K562 (cell line): Measurements from ENCODE around the gene SLC6A8. TPM values are rescaled to one million over a fixed set of nuclear protein-coding genes. Genes with fewer than 3 reads are reported as not detected.

ENCODE experiments used
- ATF3 ChIP-seq, 2 experiments: fragments of 450-650 bp in 1 of 2; sonication (generic) in 1 of 2; formaldehyde crosslinking in 1 of 2; IDR thresholded peaks in 1 of 2; conservative IDR thresholded peaks in 1 of 2; 2 replicates each; pipeline versions ENCODE4 v1.6.1 to v1.8.1; 2016 to 2023; ENCODE audit warnings: mild to moderate bottlenecking in 2 of 2, moderate library complexity in 2 of 2, inconsistent platforms in 1 of 2, missing genetic modification reagents in 1 of 2
- BRCA1 ChIP-seq, 2 experiments: fragments of 450-650 bp in 1 of 2; sonication (generic) in 1 of 2; formaldehyde crosslinking in 1 of 2; IDR thresholded peaks; 2 replicates each; pipeline versions ENCODE4 v1.5.0 to v1.6.1; 2017 to 2020; ENCODE audit warnings: mild to moderate bottlenecking in 1 of 2, missing genetic modification reagents in 1 of 2
- CAMTA2 ChIP-seq: fragments of 250-450 bp; sonication (Bioruptor Pico); conservative IDR thresholded peaks from 2 replicates; pipeline ENCODE4 v1.5.1; 2022
- CC2D1A ChIP-seq: fragments of 450-650 bp; IDR thresholded peaks from 2 replicates; pipeline ENCODE4 v1.6.1; 2017; ENCODE audit warnings: mild to moderate bottlenecking
- DPF2 ChIP-seq: fragments of 450-650 bp; IDR thresholded peaks from 2 replicates; pipeline ENCODE4 v1.6.1; 2016
- GABPB2 ChIP-seq: fragments of 250-450 bp; sonication (Bioruptor Pico); conservative IDR thresholded peaks from 2 replicates; pipeline ENCODE4 v1.5.1; 2021; ENCODE audit warnings: mild to moderate bottlenecking
- HDAC2 ChIP-seq: fragments of 450-650 bp; IDR thresholded peaks from 2 replicates; pipeline ENCODE4 v1.6.1; 2016; ENCODE audit warnings: mild to moderate bottlenecking
- KLF16 ChIP-seq: IDR thresholded peaks from 2 replicates; pipeline ENCODE4 v1.6.1; 2016; ENCODE audit warnings: antibody characterized with exemption
- MEF2A ChIP-seq: IDR thresholded peaks from 2 replicates; pipeline ENCODE4 v1.6.1; 2011; ENCODE audit warnings: low read depth, mild to moderate bottlenecking, low read length, moderate library complexity; ENCODE audit not compliant: control insufficient read depth
- PHF8 ChIP-seq: fragments of 200-600 bp; sonication (generic); IDR thresholded peaks from 2 replicates; pipeline ENCODE4 v1.6.1; 2012; ENCODE audit warnings: mixed run types, mild to moderate bottlenecking, inconsistent platforms, low read length, moderate library complexity, borderline replicate concordance
- POLR2A ChIP-seq: fragments of 450-650 bp; conservative IDR thresholded peaks from 2 replicates; pipeline ENCODE4 v1.6.1; 2016
- POLR2G ChIP-seq: fragments of 200-400 bp; formaldehyde crosslinking; IDR thresholded peaks from 2 replicates; pipeline ENCODE4 v1.6.1; 2017; ENCODE audit warnings: low read depth, mild to moderate bottlenecking, antibody characterized with exemption, low read length, moderate library complexity
- PTRF ChIP-seq: fragments of 450-650 bp; IDR thresholded peaks from 2 replicates; pipeline ENCODE4 v1.6.1; 2016; ENCODE audit warnings: mild to moderate bottlenecking, missing genetic modification characterization, missing compliant biosample characterization
- SAP30 ChIP-seq: fragments of 200-600 bp; sonication (generic); IDR thresholded peaks from 2 replicates; pipeline ENCODE4 v1.6.1; 2012; ENCODE audit warnings: borderline replicate concordance, low read depth, mild to moderate bottlenecking, moderate library complexity, low read length, control low read depth, inconsistent platforms; ENCODE audit not compliant: insufficient read depth, poor library complexity, severe bottlenecking
- SMC3 ChIP-seq: conservative IDR thresholded peaks from 2 replicates; pipeline ENCODE4 v1.6.1; 2011; ENCODE audit warnings: low read depth, low read length, improper control_type of control experiment; ENCODE audit not compliant: insufficient read depth
- SNRNP70 ChIP-seq: fragments of 200-400 bp; formaldehyde crosslinking; optimal IDR thresholded peaks from 2 replicates; pipeline ENCODE3; 2017; ENCODE audit warnings: low read depth, low read length
- TAL1 ChIP-seq: fragments of 450-650 bp; IDR thresholded peaks from 2 replicates; pipeline ENCODE4 v1.6.1; 2016; ENCODE audit warnings: mild to moderate bottlenecking
- TGIF2 ChIP-seq: sonication (generic); formaldehyde crosslinking; IDR thresholded peaks from 2 replicates; pipeline ENCODE4 v1.8.1; 2022; ENCODE audit warnings: mild to moderate bottlenecking, missing genetic modification reagents, moderate library complexity
- ZFX ChIP-seq: sonication (generic); formaldehyde crosslinking; IDR thresholded peaks from 2 replicates; pipeline ENCODE4 v1.8.0; 2022; ENCODE audit warnings: mild to moderate bottlenecking, missing genetic modification reagents, moderate library complexity
- ZMIZ1 ChIP-seq, 2 experiments: fragments of 150-350 bp in 1 of 2; IDR thresholded peaks; 2 replicates each; pipeline ENCODE4 v1.6.1; 2012 to 2016; ENCODE audit warnings: low read depth in 2 of 2, low read length in 2 of 2, mild to moderate bottlenecking in 1 of 2, moderate library complexity in 1 of 2
- ZNF121 ChIP-seq: sonication (generic); formaldehyde crosslinking; conservative IDR thresholded peaks from 2 replicates; pipeline ENCODE4 v1.8.0; 2022; ENCODE audit warnings: missing genetic modification reagents
- ZNF197 ChIP-seq: fragments of 200-800 bp; sonication (Bioruptor generic); IDR thresholded peaks from 2 replicates; pipeline ENCODE4 v1.6.1; 2016; ENCODE audit warnings: low read depth, missing genetic modification characterization, missing compliant biosample characterization
- ZNF444 ChIP-seq: fragments of 250-450 bp; sonication (Bioruptor Pico); IDR thresholded peaks from 2 replicates; pipeline ENCODE4 v1.4.0; 2020; ENCODE audit warnings: mild to moderate bottlenecking, moderate library complexity
- ZNF511 ChIP-seq: sonication (generic); formaldehyde crosslinking; IDR thresholded peaks from 2 replicates; pipeline ENCODE4 v1.8.0; 2022; ENCODE audit warnings: mild to moderate bottlenecking, missing genetic modification reagents
- ZNF586 ChIP-seq: fragments of 450-650 bp; formaldehyde crosslinking; conservative IDR thresholded peaks from 2 replicates; pipeline ENCODE4 v1.4.0; 2020; ENCODE audit warnings: mild to moderate bottlenecking, moderate library complexity
- polyA plus RNA-seq, 8 experiments: library from polyadenylated mRNA; depleted of rRNA in 4 of 8; stranded (reverse) in 5 of 8; unstranded in 3 of 8; fragments of >200 nt; fragmentation: Nextera tagmentation in 2 of 8; fragmentation: Illumina TruSeq in 1 of 8; extraction: Ambion mirVana in 2 of 8; extraction: Trizol in 1 of 8; gene quantifications; 2 replicates each; pipeline versions ENCODE4 v1.2.1 to v1.2.3, GENCODE V29; 2011 to 2014; ENCODE audit warnings: inconsistent platforms in 1 of 8, missing spikeins in 1 of 8
- total RNA-seq, 7 experiments: library from RNA; depleted of rRNA in 6 of 7; stranded (reverse); fragments of >200 nt in 6 of 7; fragmentation: Illumina TruSeq in 2 of 7; extraction: Trizol in 2 of 7; gene quantifications; 2 replicates each; pipeline versions ENCODE4 v1.2.1 to v1.2.3, GENCODE V29; 2011 to 2021; ENCODE audit warnings: low replicate concordance in 1 of 7
- TF ChIP-seq, protein P1 (sequence below): fragments of 250-450 bp; sonication (Bioruptor Pico); IDR thresholded peaks from 2 replicates; pipeline ENCODE4 v1.5.0; 2021

SLC6A8 gene
- total and polyA plus RNA-seq, 9 of the 15 experiments (the other 6 are each of a cell fraction or from before 2014, with no cell fraction given): 0.68 to 144 (median 34.3) TPM

DNA sequence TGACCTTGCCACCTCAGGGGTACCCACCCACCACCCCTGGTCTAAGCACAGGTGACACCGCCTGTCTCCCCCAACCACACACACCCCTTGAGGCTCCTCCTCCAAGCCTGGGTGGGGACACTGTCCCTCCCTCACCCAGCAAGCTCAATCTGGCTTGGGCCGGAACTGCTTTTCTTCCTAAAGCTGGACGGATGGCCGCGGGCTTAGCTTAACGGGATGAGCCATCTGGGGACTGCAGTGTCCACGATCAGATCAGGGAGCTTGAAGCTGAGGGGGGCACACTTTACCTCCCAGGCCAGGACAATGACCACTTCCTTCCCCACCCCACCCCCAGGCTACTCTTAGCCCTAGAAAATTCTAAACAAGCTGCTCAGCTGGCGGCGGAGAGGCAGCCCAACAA, 1.0 kb upstream of the SLC6A8 start (continued):
- TF ChIP-seq PTRF (tag): no peak
- TF ChIP-seq TAL1: peak; percentile 11; the same call in 1 of the 2 replicates
- no peak for TF ChIP-seq DPF2
- TF ChIP-seq ZNF121 (CRISPR knock-in tag): no peak
- peak; percentile 37; the same call in 1 of the 2 replicates for TF ChIP-seq ZFX
- TF ChIP-seq HDAC2: no peak
- TF ChIP-seq ZNF197 (CRISPR knock-in tag): no peak
- no peak for TF ChIP-seq ZNF586 (CRISPR knock-in tag)
- TF ChIP-seq POLR2A: peak; percentile 26; the same call in 1 of the 2 replicates
- TF ChIP-seq POLR2G: peak; percentile 40; the same call in 1 of the 2 replicates
- TF ChIP-seq ATF3 (IDR thresholded peaks at IDR 0.05): no peak
- no peak for TF ChIP-seq ATF3 (CRISPR knock-in tag; conservative IDR thresholded peaks at IDR 0.05)
- TF ChIP-seq TGIF2 (CRISPR knock-in tag): no peak
- TF ChIP-seq ZNF511 (CRISPR knock-in tag): no peak
- peak; percentile 95 for TF ChIP-seq KLF16
- no peak for TF ChIP-seq SAP30
- no peak for TF ChIP-seq BRCA1 (IDR thresholded peaks at IDR 0.05)
- TF ChIP-seq BRCA1 (CRISPR knock-in tag; IDR thresholded peaks at IDR 0.05): no peak
- TF ChIP-seq ZMIZ1 (IDR thresholded peaks at IDR 0.05; ENCODE audit: low read depth in 2 of 2, low read length in 2 of 2): no peak
- no peak for TF ChIP-seq MEF2A
- no peak for TF ChIP-seq SMC3
- no peak for TF ChIP-seq ZNF444
- no peak for TF ChIP-seq CC2D1A
- no peak for TF ChIP-seq GABPB2 (CRISPR knock-in tag)
- no peak for TF ChIP-seq CAMTA2 (CRISPR knock-in tag)
- TF ChIP-seq, protein P1, sequence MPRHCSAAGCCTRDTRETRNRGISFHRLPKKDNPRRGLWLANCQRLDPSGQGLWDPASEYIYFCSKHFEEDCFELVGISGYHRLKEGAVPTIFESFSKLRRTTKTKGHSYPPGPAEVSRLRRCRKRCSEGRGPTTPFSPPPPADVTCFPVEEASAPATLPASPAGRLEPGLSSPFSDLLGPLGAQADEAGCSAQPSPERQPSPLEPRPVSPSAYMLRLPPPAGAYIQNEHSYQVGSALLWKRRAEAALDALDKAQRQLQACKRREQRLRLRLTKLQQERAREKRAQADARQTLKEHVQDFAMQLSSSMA (CRISPR knock-in tag): no peak
- peak; percentile 27; the same call in 1 of the 2 replicates for TF ChIP-seq PHF8
- TF ChIP-seq SNRNP70: no peak
